Measurements from ENCODE around the gene GRM7. TPM values are rescaled to one million over a fixed set of nuclear protein-coding genes. Genes with fewer than 3 reads are reported as not detected.

The GRM7 gene
- total RNA-seq, 2 donors from 2014 or later = 0.68 to 3.9 TPM

GRCh38 chr3:7265736-7266135 is 404.8 kb downstream of the GRM7 start:
- TF ChIP-seq CTCF (IDR thresholded peaks at IDR 0.05) = no peak
- Histone ChIP-seq H3K9me3 (no peaks in the 10 kb centered on the region), H3K27ac (no peak overlapping the region), H3K36me3 (no peaks in the 10 kb centered on the region), H3K4me1 (ENCODE audit: control insufficient read depth in 1 of 2, low read depth in 2 of 2) (peaks cover 0 to 12% of the 10 kb centered on the region in 2 donors), H3K4me3 (no peak overlapping the region), H3K27me3 (replicated peaks; ENCODE audit: insufficient read depth) (no peaks in the 10 kb centered on the region)
- ATAC-seq (ENCODE audit: insufficient number of reproducible peaks, low FRiP score, low read depth) (no peak), DNase-seq (ENCODE audit: low spot score) (no peak)

GRCh38 chr3:7266551-7266950 is 405.6 kb downstream of the GRM7 start:
- Histone ChIP-seq H3K36me3 (no peaks in the 10 kb centered on the region), H3K27me3 (replicated peaks; ENCODE audit: insufficient read depth) (no peaks in the 10 kb centered on the region), H3K4me3 (no peak overlapping the region), H3K9me3 (no peaks in the 10 kb centered on the region), H3K27ac (no peak overlapping the region), H3K4me1 (ENCODE audit: control insufficient read depth in 1 of 2, low read depth in 2 of 2) (peaks cover 0 to 12% of the 10 kb centered on the region in 2 donors)
- DNase-seq (ENCODE audit: low spot score) = no peak
- no peak for ATAC-seq (ENCODE audit: insufficient number of reproducible peaks, low FRiP score, low read depth)
- no peak for TF ChIP-seq CTCF (IDR thresholded peaks at IDR 0.05)

- H3K4me1 ChIP-seq (ENCODE audit: control insufficient read depth in 1 of 2, low read depth in 2 of 2) = peaks cover 0 to 12% of the 10 kb centered on the region in 2 donors
- no peak for TF ChIP-seq CTCF (IDR thresholded peaks at IDR 0.05)
- no peak overlapping the region for H3K27ac ChIP-seq
- DNase-seq (ENCODE audit: low spot score) (no peak), ATAC-seq (ENCODE audit: insufficient number of reproducible peaks, low FRiP score, low read depth) (no peak)
- no peaks in the 10 kb centered on the region for H3K9me3 ChIP-seq
- H3K4me3 ChIP-seq = no peak overlapping the region
- H3K36me3 ChIP-seq = no peaks in the 10 kb centered on the region
- no peaks in the 10 kb centered on the region for H3K27me3 ChIP-seq (replicated peaks; ENCODE audit: insufficient read depth)
Measured at GRCh38 chr3:7270731-7271130, 409.8 kb downstream of the GRM7 start.

GRCh38 chr3:7271631-7272030 is 410.7 kb downstream of the GRM7 start:
- no peaks in the 10 kb centered on the region for H3K9me3 ChIP-seq
- no peak for ATAC-seq (ENCODE audit: insufficient number of reproducible peaks, low FRiP score, low read depth)

GRCh38 chr3:7272203-7272602 is 411.3 kb downstream of the GRM7 start:
- H3K9me3 ChIP-seq = no peaks in the 10 kb centered on the region
- no peak for ATAC-seq (ENCODE audit: insufficient number of reproducible peaks, low FRiP score, low read depth)
- DNase-seq (ENCODE audit: low spot score) = no peak
- peaks cover 0 to 12% of the 10 kb centered on the region in 2 donors for H3K4me1 ChIP-seq (ENCODE audit: control insufficient read depth in 1 of 2, low read depth in 2 of 2)
- H3K27me3 ChIP-seq (replicated peaks; ENCODE audit: insufficient read depth) = no peaks in the 10 kb centered on the region
- H3K36me3 ChIP-seq = no peaks in the 10 kb centered on the region
- H3K4me3 ChIP-seq = no peak overlapping the region
- no peak overlapping the region for H3K27ac ChIP-seq
- no peak for TF ChIP-seq CTCF (IDR thresholded peaks at IDR 0.05)

More at GRCh38 chr3:7271631-7272030, 410.7 kb downstream of the GRM7 start:
- TF ChIP-seq CTCF (IDR thresholded peaks at IDR 0.05) = no peak
- Histone ChIP-seq H3K4me1 (ENCODE audit: control insufficient read depth in 1 of 2, low read depth in 2 of 2) (peaks cover 0 to 12% of the 10 kb centered on the region in 2 donors), H3K27ac (no peak overlapping the region), H3K27me3 (replicated peaks; ENCODE audit: insufficient read depth) (no peaks in the 10 kb centered on the region), H3K36me3 (no peaks in the 10 kb centered on the region), H3K4me3 (no peak overlapping the region)
- DNase-seq (ENCODE audit: low spot score) = no peak

Measured in thoracic aorta (tissue), 2 donors.